Regular cardiac myocyte (primary cell): Measurements from ENCODE around the gene ANKRD49. TPM values are rescaled to one million over a fixed set of nuclear protein-coding genes. Genes with fewer than 3 reads are reported as not detected.

Experiments used
- total RNA-seq: library from RNA; depleted of rRNA; stranded (reverse); fragments of >200 nt; gene quantifications from 2 replicates; pipeline ENCODE4 v1.2.3, GENCODE V29; 2014

Gene ANKRD49, protein sequence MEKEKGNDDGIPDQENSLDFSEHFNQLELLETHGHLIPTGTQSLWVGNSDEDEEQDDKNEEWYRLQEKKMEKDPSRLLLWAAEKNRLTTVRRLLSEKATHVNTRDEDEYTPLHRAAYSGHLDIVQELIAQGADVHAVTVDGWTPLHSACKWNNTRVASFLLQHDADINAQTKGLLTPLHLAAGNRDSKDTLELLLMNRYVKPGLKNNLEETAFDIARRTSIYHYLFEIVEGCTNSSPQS
- total RNA-seq: 11.7 and 13.2 TPM in 2 replicates

DNA sequence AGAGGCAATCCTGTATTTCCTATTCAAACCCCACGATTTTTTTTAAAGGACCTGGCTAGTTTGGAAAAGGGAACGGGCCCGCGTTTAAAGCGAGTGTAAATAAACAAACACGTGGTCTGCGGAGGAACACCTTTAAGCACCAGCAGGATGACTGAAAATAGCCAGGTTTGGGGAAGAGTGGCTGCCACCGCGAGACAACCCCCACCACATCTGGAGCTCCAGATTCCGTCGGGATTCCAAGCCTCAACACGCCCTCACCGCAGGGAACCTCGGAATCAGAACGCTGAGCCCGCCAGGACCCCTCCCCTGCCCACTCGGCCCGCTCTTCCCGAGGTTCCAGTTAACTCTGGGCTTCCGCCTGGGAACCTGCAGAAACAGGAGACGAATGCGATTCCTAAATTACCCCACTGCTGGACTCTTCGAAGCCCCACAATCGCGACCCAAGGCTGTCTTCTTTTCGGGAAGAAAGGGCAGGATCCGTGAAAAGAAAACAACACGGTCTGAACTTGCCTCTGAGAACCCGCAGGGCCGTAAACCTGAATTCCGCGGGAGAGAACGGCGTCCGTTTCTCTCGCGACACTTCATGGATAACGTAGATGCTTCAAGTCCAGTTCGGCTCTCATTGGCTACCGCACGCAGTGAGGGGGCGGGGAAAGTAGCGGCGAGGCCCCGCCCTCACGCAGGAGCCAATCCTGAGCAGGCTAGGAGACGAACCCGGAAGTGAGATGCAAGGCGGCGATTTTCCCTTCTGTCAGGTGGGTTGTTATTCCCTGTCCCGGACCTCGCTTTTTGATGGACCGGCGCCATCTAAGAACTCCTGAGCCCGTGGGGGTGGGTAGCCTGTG is at the start of gene ANKRD49, which contains the start of gene MRE11:
Gene ANKRD49, plus strand, starts transcription at position 704 of the 845 bp plus-strand sequence. CDS start 2,710 bp downstream, outside the sequence.
Gene MRE11, minus strand, starts transcription at position 564 of the 845 bp plus-strand sequence. CDS start 1,043 bp downstream, outside the sequence.

DNA sequence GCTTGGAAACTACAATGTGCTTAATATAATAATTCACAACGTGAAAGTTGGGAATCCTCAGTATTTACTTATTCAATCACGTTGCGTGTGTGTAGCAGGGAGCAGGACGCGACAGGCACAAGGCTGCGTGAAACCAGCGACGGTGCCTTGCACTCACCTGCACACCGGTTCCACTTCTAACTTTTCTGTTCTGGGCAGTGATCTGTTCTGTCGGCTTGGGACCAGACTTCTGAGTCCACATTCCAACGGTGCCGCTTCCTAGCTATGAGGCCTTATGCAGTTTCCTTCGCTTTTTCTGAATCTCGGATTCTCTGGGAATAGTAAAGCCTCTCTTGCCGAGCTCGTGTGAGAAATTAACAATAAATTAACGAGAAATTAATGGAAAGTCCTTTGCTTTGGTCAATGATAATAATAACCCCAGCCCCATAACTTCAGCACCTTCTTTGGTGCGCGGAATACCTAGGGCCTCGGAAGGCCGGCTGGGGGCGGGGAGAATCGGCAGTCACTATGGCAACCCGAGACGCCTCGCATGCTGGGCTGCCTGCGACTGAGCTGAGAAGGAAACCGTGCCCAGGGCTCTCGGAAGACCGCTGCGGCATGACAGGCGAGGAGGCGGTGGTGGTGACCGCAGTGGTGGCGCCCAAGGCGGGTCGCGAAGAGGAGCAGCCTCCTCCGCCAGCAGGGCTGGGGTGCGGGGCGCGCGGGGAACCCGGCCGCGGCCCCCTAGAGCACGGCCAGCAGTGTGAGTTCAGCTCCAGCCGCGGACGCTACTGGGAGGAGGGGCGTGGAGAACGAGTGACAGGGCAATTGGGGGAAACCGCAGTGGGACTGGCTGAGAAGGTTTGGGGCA is 18.4 kb downstream of the ANKRD49 start, which contains the start of gene C11orf97:
Gene C11orf97, plus strand, starts transcription at position 530 of the 850 bp plus-strand sequence. Its CDS starts 68 bp downstream, at position 598.

DNA sequence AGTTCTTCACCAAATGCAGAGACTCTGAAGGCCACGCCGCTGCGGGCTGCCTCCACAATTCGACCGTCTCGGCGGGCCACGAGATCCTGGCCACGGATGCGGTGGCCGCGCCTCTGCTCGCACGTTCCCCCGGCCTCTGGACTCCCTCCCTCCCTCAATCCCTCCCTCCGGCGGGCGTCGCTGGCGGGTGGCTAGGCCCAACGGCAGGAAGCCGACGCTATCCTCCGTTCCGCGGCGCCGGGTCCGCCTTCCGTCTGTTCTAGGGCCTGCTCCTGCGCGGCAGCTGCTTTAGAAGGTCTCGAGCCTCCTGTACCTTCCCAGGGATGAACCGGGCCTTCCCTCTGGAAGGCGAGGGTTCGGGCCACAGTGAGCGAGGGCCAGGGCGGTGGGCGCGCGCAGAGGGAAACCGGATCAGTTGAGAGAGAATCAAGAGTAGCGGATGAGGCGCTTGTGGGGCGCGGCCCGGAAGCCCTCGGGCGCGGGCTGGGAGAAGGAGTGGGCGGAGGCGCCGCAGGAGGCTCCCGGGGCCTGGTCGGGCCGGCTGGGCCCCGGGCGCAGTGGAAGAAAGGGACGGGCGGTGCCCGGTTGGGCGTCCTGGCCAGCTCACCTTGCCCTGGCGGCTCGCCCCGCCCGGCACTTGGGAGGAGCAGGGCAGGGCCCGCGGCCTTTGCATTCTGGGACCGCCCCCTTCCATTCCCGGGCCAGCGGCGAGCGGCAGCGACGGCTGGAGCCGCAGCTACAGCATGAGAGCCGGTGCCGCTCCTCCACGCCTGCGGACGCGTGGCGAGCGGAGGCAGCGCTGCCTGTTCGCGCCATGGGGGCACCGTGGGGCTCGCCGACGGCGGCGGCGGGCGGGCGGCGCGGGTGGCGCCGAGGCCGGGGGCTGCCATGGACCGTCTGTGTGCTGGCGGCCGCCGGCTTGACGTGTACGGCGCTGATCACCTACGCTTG is 50.2 kb downstream of the ANKRD49 start, which contains the start of gene FUT4:
Gene FUT4, plus strand, starts transcription at position 227 of the 951 bp plus-strand sequence. Its CDS starts 213 bp downstream, at position 440.

Other genes starting within 250 kb of the ANKRD49 start
- gene IZUMO1R, start 189.4 kb upstream of the ANKRD49 start, total RNA-seq: not detected in 2 replicates
- gene GPR83, start 92.6 kb upstream of the ANKRD49 start, total RNA-seq: under 0.01 TPM in 1 of 2 replicates, not detected in the other
- 11.6 and 18.6 TPM in 2 replicates for gene MRE11, start 140 bp upstream of the ANKRD49 start, total RNA-seq
- gene C11orf97, start 18.5 kb downstream of the ANKRD49 start, total RNA-seq: not detected in 2 replicates
- 6.2 and 6.7 TPM in 2 replicates for gene FUT4, start 49.9 kb downstream of the ANKRD49 start, total RNA-seq
- 1.9 and 2.0 TPM in 2 replicates for gene PIWIL4, start 73.4 kb downstream of the ANKRD49 start, total RNA-seq